Breast epithelium (tissue), 3 donors: ENCODE results near the gene ARHGDIG.

Experiments used
- POLR2A ChIP-seq: fragments of 450-650 bp; IDR thresholded peaks from one replicate; pipeline ENCODE4 v1.6.1; 2016; ENCODE audit warnings: antibody characterized with exemption, mild to moderate bottlenecking, moderate library complexity
- POLR2AphosphoS5 ChIP-seq, 3 donors: sonication (generic); formaldehyde crosslinking; IDR thresholded peaks; one replicate each; pipeline ENCODE4 v1.6.1; 2017; ENCODE audit warnings: antibody characterized with exemption in 3 of 3
- TF ChIP-seq, protein P1 (sequence below), 3 donors: fragments of 450-650 bp; IDR thresholded peaks; one replicate each; pipeline ENCODE4 v1.5.1; 2016 to 2017; ENCODE audit warnings: antibody characterized with exemption in 3 of 3, mild to moderate bottlenecking in 3 of 3, moderate library complexity in 3 of 3

DNA sequence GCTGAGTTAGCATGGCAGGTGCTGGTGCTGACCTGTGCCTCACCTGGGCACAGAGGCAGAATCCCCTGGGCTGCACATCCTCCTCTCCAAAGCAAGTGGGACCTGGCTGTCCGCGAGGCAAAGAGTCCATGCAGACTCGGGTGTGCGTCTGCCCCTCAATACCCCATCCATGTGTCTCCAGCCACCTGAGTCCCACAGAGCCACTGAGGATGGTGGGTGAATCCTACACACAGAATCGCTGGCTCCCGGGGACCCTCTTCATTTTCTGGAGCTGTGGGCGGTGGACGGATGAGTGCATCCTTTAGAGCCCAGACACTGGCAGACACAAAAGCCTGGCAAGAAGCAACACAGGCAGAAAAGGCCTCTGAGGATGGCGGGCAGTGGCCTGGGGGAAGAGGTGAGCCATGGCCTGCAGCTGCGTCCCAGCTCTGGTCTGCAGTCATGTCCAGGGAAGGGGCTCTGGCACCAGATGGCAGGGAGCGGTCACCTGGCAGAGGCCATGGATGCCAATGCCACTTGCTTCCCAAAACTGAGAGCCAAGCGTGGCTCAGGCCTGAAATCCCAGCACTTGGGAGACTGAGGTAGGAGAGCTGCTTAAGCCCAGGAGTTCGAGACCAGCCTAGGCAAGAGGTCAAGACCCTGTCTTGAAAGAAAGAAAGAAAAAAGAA lies 42.2 kb downstream of the ARHGDIG start:
- TF ChIP-seq, protein P1, sequence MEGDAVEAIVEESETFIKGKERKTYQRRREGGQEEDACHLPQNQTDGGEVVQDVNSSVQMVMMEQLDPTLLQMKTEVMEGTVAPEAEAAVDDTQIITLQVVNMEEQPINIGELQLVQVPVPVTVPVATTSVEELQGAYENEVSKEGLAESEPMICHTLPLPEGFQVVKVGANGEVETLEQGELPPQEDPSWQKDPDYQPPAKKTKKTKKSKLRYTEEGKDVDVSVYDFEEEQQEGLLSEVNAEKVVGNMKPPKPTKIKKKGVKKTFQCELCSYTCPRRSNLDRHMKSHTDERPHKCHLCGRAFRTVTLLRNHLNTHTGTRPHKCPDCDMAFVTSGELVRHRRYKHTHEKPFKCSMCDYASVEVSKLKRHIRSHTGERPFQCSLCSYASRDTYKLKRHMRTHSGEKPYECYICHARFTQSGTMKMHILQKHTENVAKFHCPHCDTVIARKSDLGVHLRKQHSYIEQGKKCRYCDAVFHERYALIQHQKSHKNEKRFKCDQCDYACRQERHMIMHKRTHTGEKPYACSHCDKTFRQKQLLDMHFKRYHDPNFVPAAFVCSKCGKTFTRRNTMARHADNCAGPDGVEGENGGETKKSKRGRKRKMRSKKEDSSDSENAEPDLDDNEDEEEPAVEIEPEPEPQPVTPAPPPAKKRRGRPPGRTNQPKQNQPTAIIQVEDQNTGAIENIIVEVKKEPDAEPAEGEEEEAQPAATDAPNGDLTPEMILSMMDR (IDR thresholded peaks at IDR 0.05) = no peak
- no peak for TF ChIP-seq POLR2A
- TF ChIP-seq POLR2AphosphoS5 (IDR thresholded peaks at IDR 0.05) = no peak
